GM12878 (cell line): ENCODE measurements around the gene DLGAP5. TPM values are rescaled to one million over a fixed set of nuclear protein-coding genes. Genes with fewer than 3 reads are reported as not detected.

ENCODE experiments used
- ATAC-seq: fragments of 200-7000 bp; cut with Tn5 transposase; 3 replicates; pipeline ENCODE4 v1.9.1; 2020; ENCODE audit warnings: mild to moderate bottlenecking, moderate library complexity
- BruUV-seq: library from RNA; stranded (reverse); fragments of 400-500 nt; replicated peaks from 2 replicates; lab custom pipeline; 2021; lab: Mats Ljungman, UMichigan
- CTCF ChIA-PET: fragments of 300-600 bp; sonication (Branson Sonifier 250); formaldehyde crosslinking; extraction: SDS; loops from one replicate; lab custom pipeline; 2021; ENCODE audit warnings: inconsistent platforms; lab: Yijun Ruan, JAX
- POLR2A ChIA-PET: fragments of 350-600 bp; formaldehyde crosslinking; extraction: SDS; loops from one replicate; lab custom pipeline; 2021; ENCODE audit warnings: inconsistent platforms; lab: Charles Lee
- RAD21 ChIA-PET: fragments of 300-600 bp; sonication (Branson Sonifier 250); formaldehyde crosslinking; loops from one replicate; lab custom pipeline; 2023; ENCODE audit warnings: antibody characterized with exemption; ENCODE audit not compliant: unreplicated experiment; lab: Charles Lee
- SMC1A ChIA-PET: fragments of 300-600 bp; sonication (Branson Sonifier 250); formaldehyde crosslinking; loops from one replicate; lab custom pipeline; 2023; ENCODE audit not compliant: unreplicated experiment, uncharacterized antibody; lab: Charles Lee
- DNase-seq: peaks from one replicate; pipeline ENCODE4 v3.0.0-alpha.2; 2011; ENCODE audit warnings: low read depth, low spot score
- FAIRE-seq: peaks from 3 replicates; lab custom pipeline; 2011; peaks lifted over from hg19 to GRCh38; lab: Jason Lieb, UNC
- H2AFZ ChIP-seq: 2 replicates; pipeline ENCODE4 v1.6.0; 2011; ENCODE audit warnings: low read depth, low read length, control low read depth; ENCODE audit not compliant: control insufficient read depth
- H3K27ac ChIP-seq: 2 replicates; pipeline ENCODE4 v1.5.1; 2011; ENCODE audit warnings: control low read depth; ENCODE audit not compliant: control insufficient read depth, insufficient read depth
- H3K27me3 ChIP-seq, 2 experiments: replicated peaks in 1 of 2; 2 replicates each; pipeline versions ENCODE4 v1.6.0 to v1.6.1; 2011; ENCODE audit warnings: low read length in 1 of 2; ENCODE audit not compliant: control insufficient read depth in 2 of 2, insufficient read depth in 2 of 2
- H3K36me3 ChIP-seq, 2 experiments: 2 replicates each; pipeline ENCODE4 v1.5.1; 2011; ENCODE audit warnings: low read length in 1 of 2; ENCODE audit not compliant: control insufficient read depth in 2 of 2, insufficient read depth in 2 of 2
- H3K4me1 ChIP-seq: 2 replicates; pipeline ENCODE4 v1.6.1; 2011; ENCODE audit warnings: mild to moderate bottlenecking, low read length, moderate library complexity, mixed read lengths; ENCODE audit not compliant: control insufficient read depth, insufficient read depth
- H3K4me2 ChIP-seq: 2 replicates; pipeline ENCODE4 v1.6.0; 2011; ENCODE audit warnings: control low read depth; ENCODE audit not compliant: control insufficient read depth, insufficient read depth
- H3K4me3 ChIP-seq: fragments of 200-600 bp; sonication (generic); 2 replicates; pipeline ENCODE4 v1.5.1; 2016
- H3K79me2 ChIP-seq: 2 replicates; pipeline ENCODE4 v1.6.0; 2011; ENCODE audit warnings: low read length; ENCODE audit not compliant: control insufficient read depth, insufficient read depth
- H3K9ac ChIP-seq: 2 replicates; pipeline ENCODE4 v1.8.0; 2011; ENCODE audit warnings: low read length, control low read depth, mixed read lengths; ENCODE audit not compliant: control insufficient read depth, insufficient read depth
- H3K9me3 ChIP-seq: replicated peaks from 3 replicates; pipeline ENCODE4 v1.5.1; 2011; ENCODE audit warnings: mild to moderate bottlenecking, low read length; ENCODE audit not compliant: control insufficient read depth, insufficient read depth
- H4K20me1 ChIP-seq: 2 replicates; pipeline ENCODE4 v1.6.0; 2011; ENCODE audit not compliant: control insufficient read depth, insufficient read depth
- GATAD2B ChIP-seq: fragments of 450-650 bp; conservative IDR thresholded peaks from 2 replicates; pipeline ENCODE4 v1.6.1; 2017; ENCODE audit warnings: low read depth, mild to moderate bottlenecking, moderate library complexity
- IKZF1 ChIP-seq: fragments of 450-650 bp; conservative IDR thresholded peaks from 2 replicates; pipeline ENCODE4 v1.6.1; 2017; ENCODE audit warnings: antibody characterized with exemption, mild to moderate bottlenecking
- IRF4 ChIP-seq: IDR thresholded peaks from 2 replicates; pipeline ENCODE4 v1.6.1; 2011; ENCODE audit warnings: low read depth, low read length
- KAT2A ChIP-seq: conservative IDR thresholded peaks from 2 replicates; pipeline ENCODE4 v1.6.1; 2011; ENCODE audit warnings: low read depth, low read length; ENCODE audit not compliant: control insufficient read depth
- KDM1A ChIP-seq: fragments of 200-600 bp; sonication (generic); IDR thresholded peaks from 2 replicates; pipeline ENCODE4 v1.6.1; 2016; ENCODE audit warnings: borderline replicate concordance
- MXI1 ChIP-seq: fragments of 150-350 bp; IDR thresholded peaks from 2 replicates; pipeline ENCODE4 v1.6.1; 2011; ENCODE audit warnings: low read depth, mild to moderate bottlenecking, inconsistent platforms, low read length, improper control_type of control experiment
- POLR2A ChIP-seq: IDR thresholded peaks from 2 replicates; pipeline ENCODE4 v1.6.1; 2011; ENCODE audit warnings: low read depth, mild to moderate bottlenecking, low read length
- SMARCA5 ChIP-seq: fragments of 450-650 bp; IDR thresholded peaks from 2 replicates; pipeline ENCODE4 v1.6.1; 2017; ENCODE audit warnings: mild to moderate bottlenecking
- TBL1XR1 ChIP-seq: IDR thresholded peaks from 2 replicates; pipeline ENCODE4 v1.6.1; 2012; ENCODE audit warnings: low read depth, low read length, improper control_type of control experiment
- TCF7 ChIP-seq: IDR thresholded peaks from 2 replicates; pipeline ENCODE4 v1.6.1; 2014; ENCODE audit warnings: antibody characterized with exemption, borderline replicate concordance
- ZBTB4 ChIP-seq: fragments of 450-650 bp; formaldehyde crosslinking; IDR thresholded peaks from 2 replicates; pipeline ENCODE4 v1.4.0; 2022; ENCODE audit warnings: mild to moderate bottlenecking, moderate library complexity
- ZNF24 ChIP-seq: fragments of 450-650 bp; IDR thresholded peaks from 2 replicates; pipeline ENCODE4 v1.6.1; 2017; ENCODE audit warnings: antibody characterized with exemption, mild to moderate bottlenecking
- in situ Hi-C: fragments of 300-500 bp; cut with MboI; formaldehyde crosslinking; loops from 9 replicates; pipeline ENCODE4 v1.14.3; 2018; ENCODE audit warnings: mixed read lengths
- intact Hi-C: fragments of 100-400 bp; cut with micrococcal nuclease; formaldehyde crosslinking; loops from one replicate; pipeline ENCODE4 v1.14.2; 2022; ENCODE audit not compliant: unreplicated experiment
- polyA plus RNA-seq, 11 experiments: library from polyadenylated mRNA; depleted of rRNA in 4 of 11; unstranded in 6 of 11; stranded (reverse) in 5 of 11; fragments of >200 nt; fragmentation: Nextera tagmentation in 4 of 11; fragmentation: Illumina TruSeq in 1 of 11; extraction: Ambion mirVana in 4 of 11; extraction: Trizol in 1 of 11; gene quantifications; 1 replicate in 1 of 11; 2 replicates in 10 of 11; pipeline versions ENCODE4 v1.2.1 to v1.2.3, GENCODE V29; 2011 to 2016; ENCODE audit warnings: inconsistent platforms in 2 of 11, missing spikeins in 2 of 11, low read depth in 1 of 11
- total RNA-seq, 4 experiments: library from RNA; depleted of rRNA in 3 of 4; stranded (reverse); fragments of >200 nt in 3 of 4; fragmentation: Illumina TruSeq in 1 of 4; extraction: Trizol in 1 of 4; gene quantifications; 2 replicates each; pipeline versions ENCODE4 v1.2.1 to v1.2.3, GENCODE V29; 2013 to 2021

Gene DLGAP5
- total and polyA plus RNA-seq, 10 of the 15 experiments (the other 5 are each of a cell fraction or from before 2014, with no cell fraction given): 40.9 to 106 (median 67.6) TPM

GRCh38 chr14:55139696-55140509, 51.5 kb downstream of the DLGAP5 start (continued):
- no peak for TF ChIP-seq KDM1A

GRCh38 chr14:55139141-55139540, 52.2 kb downstream of the DLGAP5 start:
- no peaks in the 10 kb centered on the region for H4K20me1 ChIP-seq
- intact Hi-C loops (no loop called here), in situ Hi-C loops (no loop called here)
- ATAC-seq (no peak), FAIRE-seq (no peak), DNase-seq (no peak)
- H3K9me3 ChIP-seq: no peaks in the 10 kb centered on the region
- no peak overlapping the region for H2AFZ ChIP-seq
- no peaks in the 10 kb centered on the region for H3K27me3 ChIP-seq
- CTCF ChIA-PET: interaction anchor here (0.6 to 2.1 kb wide), 6 partner anchors 14 to 52 kb away, joined by 3 to 6 read pairs (median 3); no protein-coding TSS in a partner anchor
- H3K27ac ChIP-seq: no peak overlapping the region
- H3K36me3 ChIP-seq: peaks cover 5 to 19% of the 10 kb centered on the region in 2 experiments
- RAD21 ChIA-PET: no interaction called here
- SMC1A ChIA-PET: interaction anchor here (1.4 kb wide), 1 partner anchor 41 kb away, joined by 3 read pairs; no protein-coding TSS in a partner anchor
- H3K4me2 ChIP-seq: no peak overlapping the region
- POLR2A ChIA-PET: no interaction called here
- no peak overlapping the region for H3K4me3 ChIP-seq
- H3K4me1 ChIP-seq: no peaks in the 10 kb centered on the region
- no TSS peak for BruUV-seq
- H3K79me2 ChIP-seq: no peaks in the 10 kb centered on the region; the same call in 1 of the 2 replicates
- no peak overlapping the region for H3K9ac ChIP-seq
- TF ChIP-seq MXI1: no peak
- no peak for TF ChIP-seq TCF7
- TF ChIP-seq SMARCA5: no peak
- TF ChIP-seq ZBTB4 (CRISPR knock-in tag): no peak
- TF ChIP-seq IRF4: no peak
- no peak for TF ChIP-seq GATAD2B
- no peak for TF ChIP-seq ZNF24
- no peak for TF ChIP-seq TBL1XR1
- no peak for TF ChIP-seq IKZF1
- TF ChIP-seq KAT2A: no peak
- no peak for TF ChIP-seq POLR2A
